ENCODE data around the gene ZSCAN1.
"Not testable (repeated sequence)": the region's sequence is repeated elsewhere in the genome, so short reads cannot be mapped to it uniquely, and the experiment has no call there.

ZSCAN1 gene

GRCh38 chr19:58033741-58034476, at the start of gene ZSCAN1:
ZSCAN1 (plus strand) TSS chr19:58034025; CDS start chr19:58037837, 3,812 bp downstream.
- Histone ChIP-seq H3K9ac (peak within 1 kb of the TSS; percentile 83), H3K4me3 (peak within 1 kb of the TSS; percentile 78), H3K9me3 (no peaks in the 10 kb centered on the region)

GRCh38 chr19:57992841-57993240, 41.0 kb upstream of the ZSCAN1 start:
- Histone ChIP-seq H3K27ac (no peak overlapping the region), H3K36me3 (peaks cover 100% of the 10 kb centered on the region)

More at GRCh38 chr19:58033741-58034476, at the start of gene ZSCAN1:
- H3K4me2 ChIP-seq: peak within 1 kb of the TSS; percentile 80
- peak within 1 kb of the TSS; percentile 82 for H3K27ac ChIP-seq
- H3K27me3 ChIP-seq: no peaks in the 10 kb centered on the region
- no peaks in the 10 kb centered on the region for H4K20me1 ChIP-seq
- no peaks in the 10 kb centered on the region for H3K36me3 ChIP-seq
- no peak for TF ChIP-seq Cebpa-rat (IDR thresholded peaks at IDR 0.05)
- peaks cover 26% of the 10 kb centered on the region for H3K4me1 ChIP-seq

GRCh38 chr19:58000677-58001076, 33.1 kb upstream of the ZSCAN1 start:
- peak overlapping the region; percentile 90 for H3K4me2 ChIP-seq
- peaks cover 25% of the 10 kb centered on the region for H3K4me1 ChIP-seq
- H3K27ac ChIP-seq: no peak overlapping the region
- peaks cover 83% of the 10 kb centered on the region for H3K9me3 ChIP-seq
- H3K36me3 ChIP-seq: peaks cover 77% of the 10 kb centered on the region
- H3K4me3 ChIP-seq: peak overlapping the region; percentile 95
- no peaks in the 10 kb centered on the region for H3K27me3 ChIP-seq
- no peak for TF ChIP-seq Cebpa-rat (IDR thresholded peaks at IDR 0.05)
- H4K20me1 ChIP-seq: no peaks in the 10 kb centered on the region
- no peak overlapping the region for H3K9ac ChIP-seq

More at GRCh38 chr19:57992841-57993240, 41.0 kb upstream of the ZSCAN1 start:
- H3K9me3 ChIP-seq: peaks cover 100% of the 10 kb centered on the region
- no peaks in the 10 kb centered on the region for H3K27me3 ChIP-seq
- no peak overlapping the region for H3K4me2 ChIP-seq
- H3K4me1 ChIP-seq: no peaks in the 10 kb centered on the region
- H3K4me3 ChIP-seq: 0 out of 2 replicates have a peak overlapping the region, but pooled peaks have one; percentile 29
- H4K20me1 ChIP-seq: no peaks in the 10 kb centered on the region
- no peak for TF ChIP-seq Cebpa-rat (IDR thresholded peaks at IDR 0.05)
- H3K9ac ChIP-seq: no peak overlapping the region

- Histone ChIP-seq H3K9me3 (peaks cover 79% of the 10 kb centered on the region), H3K36me3 (peaks cover 77% of the 10 kb centered on the region), H3K4me2 (peak overlapping the region; percentile 90), H3K9ac (peak overlapping the region; percentile 99), H3K27ac (peak overlapping the region; percentile 99), H4K20me1 (no peaks in the 10 kb centered on the region), H3K4me3 (peak overlapping the region; percentile 95), H3K4me1 (peaks cover 25% of the 10 kb centered on the region), H3K27me3 (no peaks in the 10 kb centered on the region)
- TF ChIP-seq Cebpa-rat (IDR thresholded peaks at IDR 0.05): no peak
Observed at GRCh38 chr19:58001895-58002369, 31.9 kb upstream of the ZSCAN1 start.

GRCh38 chr19:58002384-58003173, 31.2 kb upstream of the ZSCAN1 start, which contains the start of gene ZNF606:
ZNF606 (minus strand) TSS chr19:58002820; CDS start chr19:58001319, 1,501 bp downstream.
- Histone ChIP-seq H3K9me3 (peaks cover 73% of the 10 kb centered on the region), H3K36me3 (peaks cover 77% of the 10 kb centered on the region), H4K20me1 (no peaks in the 10 kb centered on the region), H3K27me3 (no peaks in the 10 kb centered on the region), H3K27ac (peak within 1 kb of the TSS; percentile 99), H3K9ac (peak within 1 kb of the TSS; percentile 99), H3K4me2 (peak within 1 kb of the TSS; percentile 90), H3K4me1 (peaks cover 25% of the 10 kb centered on the region), H3K4me3 (peak within 1 kb of the TSS; percentile 95)
- TF ChIP-seq Cebpa-rat (IDR thresholded peaks at IDR 0.05): no peak

- H4K20me1 ChIP-seq: 0 out of 2 replicates have a peak, but pooled peaks cover under 1% of the 10 kb centered on the region
- TF ChIP-seq Cebpa-rat (IDR thresholded peaks at IDR 0.05): no peak
- peak overlapping the region; percentile 99 for H3K27ac ChIP-seq
- no peaks in the 10 kb centered on the region for H3K27me3 ChIP-seq
- H3K4me1 ChIP-seq: peaks cover 25% of the 10 kb centered on the region
- peaks cover 67% of the 10 kb centered on the region for H3K9me3 ChIP-seq
- H3K4me2 ChIP-seq: peak overlapping the region; percentile 90
- peak overlapping the region; percentile 99 for H3K9ac ChIP-seq
- peak overlapping the region; percentile 95 for H3K4me3 ChIP-seq
- peaks cover 73% of the 10 kb centered on the region for H3K36me3 ChIP-seq
Observed at GRCh38 chr19:58003174-58003828, 30.5 kb upstream of the ZSCAN1 start.

- Histone ChIP-seq H4K20me1 (0 out of 2 replicates have a peak, but pooled peaks cover 12% of the 10 kb centered on the region), H3K9ac (no peak overlapping the region), H3K4me3 (no peak overlapping the region), H3K36me3 (peaks cover 43% of the 10 kb centered on the region), H3K27ac (no peak overlapping the region), H3K4me2 (no peak overlapping the region), H3K9me3 (peaks cover 34% of the 10 kb centered on the region; the same call in 1 of the 2 replicates), H3K27me3 (no peaks in the 10 kb centered on the region), H3K4me1 (peaks cover 33% of the 10 kb centered on the region)
- no peak for TF ChIP-seq Cebpa-rat (IDR thresholded peaks at IDR 0.05)
Observed at GRCh38 chr19:58007285-58007684, 26.5 kb upstream of the ZSCAN1 start.

- H3K4me3 ChIP-seq: peak overlapping the region; percentile 77
- H3K27ac ChIP-seq, H3K27me3 ChIP-seq: not testable (repeated sequence)
- peak overlapping the region; percentile 97 for H3K4me2 ChIP-seq
- H3K4me1 ChIP-seq: peaks cover 24% of the 10 kb centered on the region
- H3K9me3 ChIP-seq: peaks cover 26% of the 10 kb centered on the region; the same call in 1 of the 2 replicates
- H3K9ac ChIP-seq: peak overlapping the region; percentile 85
- H4K20me1 ChIP-seq: 0 out of 2 replicates have a peak, but pooled peaks cover 12% of the 10 kb centered on the region
- H3K36me3 ChIP-seq: peaks cover 40% of the 10 kb centered on the region
Observed at GRCh38 chr19:58008877-58009276, 24.9 kb upstream of the ZSCAN1 start.

- peak overlapping the region; percentile 85 for H3K9ac ChIP-seq
- peaks cover 36% of the 10 kb centered on the region for H3K36me3 ChIP-seq
- TF ChIP-seq Cebpa-rat (IDR thresholded peaks at IDR 0.05): no peak
- H3K4me1 ChIP-seq: peaks cover 20% of the 10 kb centered on the region
- peaks cover 22% of the 10 kb centered on the region; the same call in 1 of the 2 replicates for H3K9me3 ChIP-seq
- no peaks in the 10 kb centered on the region for H3K27me3 ChIP-seq
- H3K4me3 ChIP-seq: peak overlapping the region; percentile 77
- 0 out of 2 replicates have a peak, but pooled peaks cover 12% of the 10 kb centered on the region for H4K20me1 ChIP-seq
- peak overlapping the region; percentile 97 for H3K4me2 ChIP-seq
- H3K27ac ChIP-seq: no peak overlapping the region
Observed at GRCh38 chr19:58009301-58009665, 24.5 kb upstream of the ZSCAN1 start.

All from BLaER1 (cell line).